HG02852 (cell line): ENCODE measurements around the gene NUDT19.
"Not testable (repeated sequence)": the region's sequence is repeated elsewhere in the genome, so short reads cannot be mapped to it uniquely, and the experiment has no call there.

ENCODE experiments used
- ATAC-seq: cut with Tn5 transposase; IDR thresholded peaks from one replicate; pipeline ENCODE4 v1.9.1; 2021; ENCODE audit warnings: mild to moderate bottlenecking, moderate library complexity; ENCODE audit not compliant: unreplicated experiment

The NUDT19 gene

GRCh38 chr19:32691291-32691951, at the start of gene NUDT19:
NUDT19 (plus strand) TSS chr19:32691821; CDS start chr19:32691961, 140 bp downstream.
- ATAC-seq = peak; percentile 81

DNA sequence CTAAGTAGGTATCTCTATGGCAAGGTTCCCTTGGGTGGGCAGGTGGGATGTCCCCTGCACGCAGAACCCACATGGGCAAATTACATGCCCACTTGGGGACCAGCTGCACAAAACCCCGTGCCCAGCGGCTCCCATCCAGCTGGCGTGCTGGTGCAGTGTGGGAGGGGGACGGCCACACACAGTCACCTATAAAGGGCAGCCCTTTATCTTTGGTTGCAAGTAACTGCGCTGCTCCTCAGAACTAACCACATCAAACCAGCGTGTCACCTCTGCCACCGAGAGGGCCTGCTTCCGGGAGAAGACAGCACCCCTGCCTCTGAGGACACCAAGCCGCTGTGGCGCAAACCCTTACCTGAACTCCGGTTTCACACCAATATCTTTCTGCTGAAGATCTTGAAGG, 48.9 kb upstream of the NUDT19 start:
- ATAC-seq = no peak

GRCh38 chr19:32646556-32646955, 45.1 kb upstream of the NUDT19 start:
- no peak for ATAC-seq

GRCh38 chr19:32647361-32647760, 44.3 kb upstream of the NUDT19 start:
- no peak for ATAC-seq

GRCh38 chr19:32649751-32650150, 41.9 kb upstream of the NUDT19 start:
- no peak for ATAC-seq

GRCh38 chr19:32650671-32651070, 41.0 kb upstream of the NUDT19 start:
- ATAC-seq = no peak

DNA sequence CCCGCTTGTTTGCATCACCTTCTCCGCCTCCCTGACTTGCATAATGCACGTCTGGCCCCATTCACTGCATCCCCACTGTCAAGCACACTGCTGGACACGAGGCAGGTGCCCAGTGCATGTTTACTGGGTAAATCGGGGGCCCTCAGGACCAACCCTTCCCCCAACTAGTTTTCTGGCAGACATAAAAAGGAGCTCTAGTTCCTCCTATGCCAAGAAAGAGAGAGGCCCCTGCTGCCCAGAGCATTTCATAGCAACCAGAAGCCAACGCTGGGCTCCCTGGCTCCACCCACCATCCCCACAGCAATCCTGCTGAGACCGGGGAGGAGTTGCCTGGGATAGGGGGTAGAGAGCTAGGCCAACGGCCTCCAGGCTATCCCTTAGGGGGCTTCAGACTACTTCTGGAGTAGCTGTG, 39.9 kb upstream of the NUDT19 start:
- ATAC-seq = no peak

DNA sequence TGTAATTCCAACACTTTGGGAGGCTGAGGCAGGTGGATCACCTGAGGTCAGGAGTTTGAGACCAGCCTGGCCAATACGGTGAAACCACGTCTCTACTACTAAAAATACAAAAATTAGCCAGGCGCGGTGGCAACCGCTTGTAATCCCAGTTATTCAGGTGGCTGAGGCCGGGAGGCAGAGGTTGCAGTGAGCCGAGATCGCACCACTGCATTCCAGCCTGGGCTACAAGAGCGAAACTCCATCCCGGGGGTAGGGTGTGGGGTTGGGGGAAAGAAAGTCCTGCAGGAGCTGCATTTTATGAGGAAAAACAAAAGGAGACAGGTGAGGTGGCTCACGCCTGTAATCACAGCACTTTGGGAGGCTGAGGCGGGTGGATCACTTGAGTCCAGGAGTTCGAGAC, 39.3 kb upstream of the NUDT19 start:
- ATAC-seq = not testable (repeated sequence)

- no peak for ATAC-seq
Measured at GRCh38 chr19:32652894-32653598, 38.6 kb upstream of the NUDT19 start.

DNA sequence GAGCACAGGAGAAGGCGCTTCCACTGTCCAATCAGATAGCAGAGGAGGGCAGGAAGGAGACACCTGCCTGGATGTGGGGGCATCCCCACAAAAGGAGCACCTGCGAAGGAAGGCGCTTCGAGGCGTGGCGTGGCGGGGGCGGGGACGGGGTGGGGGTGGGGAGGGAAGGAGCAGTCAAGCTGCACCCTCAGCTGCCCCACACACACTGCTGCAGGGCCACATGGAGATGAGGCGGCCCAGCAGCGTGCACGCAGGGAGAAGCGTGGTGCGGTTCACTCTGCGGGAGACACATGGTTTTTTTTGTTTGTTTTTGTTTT, 38.1 kb upstream of the NUDT19 start:
- no peak for ATAC-seq

- ATAC-seq = not testable (repeated sequence)
Measured at GRCh38 chr19:32656379-32656778, 35.2 kb upstream of the NUDT19 start.

DNA sequence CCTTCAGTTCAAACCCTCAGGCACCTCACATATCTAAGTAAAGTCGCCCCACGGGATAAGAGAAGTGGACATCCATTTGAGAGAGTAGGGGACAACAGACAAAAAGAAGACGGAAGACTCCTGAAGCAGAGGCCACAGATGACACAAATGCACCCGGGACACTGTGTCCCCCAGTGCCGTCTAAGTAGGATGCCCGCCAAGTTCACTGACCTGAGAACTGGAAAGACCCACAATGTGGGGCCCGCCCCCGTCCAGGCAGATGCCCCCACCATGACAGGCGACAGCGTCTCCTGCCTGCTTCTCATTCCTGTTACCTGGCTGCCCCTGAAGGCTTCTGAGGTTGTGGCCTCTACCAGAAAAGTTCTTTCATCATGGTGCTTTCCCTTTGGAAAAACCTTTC, 33.5 kb upstream of the NUDT19 start:
- ATAC-seq = no peak

DNA sequence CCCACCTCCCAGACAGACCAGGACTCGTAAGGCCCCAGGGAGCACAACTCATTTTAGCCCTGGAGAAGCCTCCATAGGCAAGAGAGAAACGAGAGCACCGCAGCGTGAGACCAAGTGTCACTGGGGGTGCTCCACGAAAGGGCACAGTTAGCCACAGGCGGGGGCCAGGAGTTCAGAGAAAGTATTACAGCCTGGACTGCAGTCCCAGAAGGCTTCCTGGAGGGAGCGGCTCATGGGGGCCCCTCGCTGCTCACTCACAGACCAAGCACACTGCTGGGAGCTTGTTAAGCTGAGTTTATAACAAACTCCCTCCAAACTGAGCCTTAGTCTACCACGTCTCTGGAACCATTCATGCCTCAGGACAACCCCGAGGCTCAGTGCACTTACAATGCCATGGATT, 33.1 kb upstream of the NUDT19 start:
- ATAC-seq = no peak

- ATAC-seq = no peak
Measured at GRCh38 chr19:32661318-32661717, 30.3 kb upstream of the NUDT19 start.

DNA sequence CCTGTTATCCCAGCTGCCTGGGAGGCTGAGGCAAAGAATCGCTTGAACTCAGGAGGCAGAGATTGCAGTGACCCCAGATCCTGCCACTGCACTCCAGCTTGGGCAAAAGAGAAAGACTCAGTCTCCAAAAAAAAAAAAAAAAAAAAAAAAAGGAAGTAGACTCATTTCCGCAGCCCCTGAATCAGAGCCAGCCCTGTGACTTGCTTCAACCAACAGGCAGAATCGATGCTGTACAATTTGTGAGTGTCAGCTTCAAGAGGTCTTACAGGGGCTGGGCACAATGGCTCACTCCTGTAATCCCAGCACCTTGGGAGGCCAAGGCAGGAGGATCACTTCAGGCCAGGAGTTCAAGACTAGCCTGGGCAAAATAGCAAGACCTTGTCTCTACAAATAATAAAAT, 29.4 kb upstream of the NUDT19 start:
- no peak for ATAC-seq

DNA sequence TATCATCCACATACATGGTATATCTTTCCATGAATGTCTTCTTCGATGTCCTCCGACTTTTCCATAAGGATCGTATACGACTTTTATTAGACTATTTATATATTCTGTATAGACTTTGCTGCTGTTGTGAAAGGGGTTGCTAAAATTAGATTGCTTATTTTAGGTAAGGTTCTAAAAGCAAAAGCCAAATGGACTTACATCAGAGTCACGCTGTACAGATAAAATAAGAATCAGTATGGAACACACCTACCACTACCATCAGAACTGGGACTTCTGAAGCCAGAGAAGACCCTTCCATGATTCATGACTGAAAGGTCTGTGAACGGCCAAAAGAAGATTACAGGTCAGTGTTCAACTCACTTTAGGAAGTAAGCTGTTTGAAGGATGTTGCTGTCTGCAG, 25.5 kb upstream of the NUDT19 start:
- ATAC-seq = no peak

DNA sequence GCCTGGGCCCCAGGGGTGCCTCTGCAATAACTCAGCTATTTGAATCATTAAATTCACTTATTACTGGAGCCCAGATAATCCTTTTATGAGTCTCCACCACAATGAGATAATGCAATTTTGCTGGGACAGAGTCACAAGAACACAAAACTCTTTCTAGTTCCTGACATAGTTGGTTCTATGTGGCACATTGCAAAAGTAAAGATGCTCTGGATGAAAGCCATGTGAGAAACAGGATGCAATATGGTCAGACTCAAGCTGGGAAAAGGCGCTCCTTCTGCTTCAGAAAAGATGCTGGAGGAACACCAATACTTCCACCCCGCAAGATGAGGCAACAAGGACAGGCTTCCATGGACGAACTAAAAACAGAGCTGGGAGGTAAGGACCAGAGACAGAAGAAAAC, 22.3 kb upstream of the NUDT19 start:
- no peak for ATAC-seq

DNA sequence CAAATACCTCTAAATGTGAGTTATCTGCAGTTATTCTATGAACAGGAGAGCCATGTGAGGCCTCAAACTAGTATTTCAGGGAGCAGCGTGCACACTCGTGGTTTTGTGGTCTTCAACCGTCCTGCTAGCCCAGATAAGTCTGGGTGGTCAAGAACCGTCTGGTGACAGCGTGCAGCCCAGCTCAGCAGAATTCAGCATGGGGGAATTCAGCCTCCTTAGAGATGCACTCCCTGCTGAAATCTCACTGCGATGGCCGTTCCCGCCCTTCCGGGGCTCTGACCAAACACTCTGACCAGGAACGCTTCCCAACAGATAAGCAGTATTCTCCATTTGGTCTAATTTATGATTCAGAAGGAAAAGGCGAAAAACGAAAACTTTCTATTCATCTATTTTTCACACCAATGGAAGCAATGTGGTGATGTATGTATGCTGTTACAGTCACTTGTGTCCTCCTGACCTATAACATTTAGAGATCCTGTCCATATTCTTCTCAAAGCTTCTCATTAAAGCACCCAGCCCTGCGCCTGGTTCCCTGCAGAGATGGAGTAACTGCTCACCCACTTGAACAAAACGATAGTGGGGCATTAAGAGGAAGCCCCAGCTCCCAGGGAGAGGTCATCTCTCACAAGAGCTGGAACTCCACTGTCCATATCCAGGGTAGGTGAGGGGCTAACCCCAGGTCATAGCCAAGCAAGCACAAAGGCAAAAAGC, 19.6 kb upstream of the NUDT19 start:
- no peak for ATAC-seq

DNA sequence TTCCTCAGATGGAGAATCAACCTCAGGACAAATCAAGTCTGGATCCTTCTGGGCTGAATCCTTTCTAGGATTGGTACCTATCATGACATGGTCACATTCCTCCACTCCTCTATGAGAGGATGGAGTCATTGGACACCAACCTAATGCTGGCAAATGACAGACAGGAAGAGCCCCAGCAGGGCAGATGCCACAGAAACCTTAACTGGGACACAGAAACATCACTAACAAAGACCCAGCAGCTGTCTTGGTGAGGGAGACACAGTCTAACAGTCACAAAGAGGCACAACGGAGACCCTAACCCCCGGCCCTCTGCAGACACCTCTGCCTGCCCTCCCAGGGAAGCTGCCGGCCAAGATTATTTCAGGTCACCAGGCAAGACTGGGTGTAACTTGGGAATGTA, 18.8 kb upstream of the NUDT19 start:
- ATAC-seq = no peak

GRCh38 chr19:32673573-32673972, 18.0 kb upstream of the NUDT19 start:
- no peak for ATAC-seq

- no peak for ATAC-seq
Measured at GRCh38 chr19:32674153-32674930, 17.3 kb upstream of the NUDT19 start.
